Ureter (tissue), 1 donor: ENCODE data around the gene MED7. TPM values are rescaled to one million over a fixed set of nuclear protein-coding genes. Genes with fewer than 3 reads are reported as not detected.

ENCODE experiments used
- DNase-seq: peaks from one replicate; pipeline ENCODE4 v3.0.0-alpha.2; 2020; ENCODE audit warnings: low spot score
- total RNA-seq: library from RNA; stranded (reverse); gene quantifications from one replicate; pipeline ENCODE4 v1.2.4, GENCODE V29; 2023
- donor health status: DM: yes; HTN: yes; CAD: no.

The MED7 gene
- total RNA-seq, 1 donor from 2014 or later = 15.8 TPM

DNA sequence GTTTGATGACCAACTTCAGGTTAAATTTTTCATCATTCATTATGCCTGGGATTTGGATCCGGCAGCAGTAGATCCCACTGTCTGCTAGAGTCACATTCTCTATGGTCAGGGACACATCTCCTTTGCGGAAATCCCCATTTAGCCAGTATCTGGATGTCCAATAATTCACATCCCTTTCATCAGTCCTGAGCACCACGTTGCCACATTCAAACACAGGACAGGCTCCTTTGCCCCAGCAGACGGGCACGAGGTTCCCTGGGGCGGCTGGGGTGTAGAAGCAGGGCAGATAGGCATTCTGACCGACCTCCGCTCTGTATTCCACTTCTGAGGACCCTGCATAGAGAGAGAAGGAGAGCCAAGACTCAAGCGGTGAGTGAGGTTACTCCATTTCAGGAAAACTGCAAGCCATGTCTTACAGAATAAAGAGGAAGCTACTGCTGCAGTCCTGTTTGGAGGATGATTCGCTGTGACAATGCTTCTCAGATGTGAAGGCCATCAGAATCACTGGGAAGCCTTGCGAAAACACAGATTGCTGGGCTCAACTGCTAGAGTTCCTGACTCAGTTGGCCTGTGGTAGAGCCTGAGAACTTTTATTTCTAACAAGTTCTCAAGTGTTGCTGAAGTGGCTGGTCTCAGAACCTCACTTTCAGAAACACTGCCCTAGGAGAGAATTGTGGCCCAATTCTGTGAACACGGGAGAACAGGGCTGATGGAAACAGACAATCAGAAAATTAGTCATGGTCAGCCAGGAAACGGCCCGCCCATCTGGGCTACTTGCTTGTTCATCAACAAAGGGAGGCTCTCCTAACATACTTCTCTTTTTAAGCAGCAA, 35.8 kb downstream of the MED7 start:
- no peak for DNase-seq

DNA sequence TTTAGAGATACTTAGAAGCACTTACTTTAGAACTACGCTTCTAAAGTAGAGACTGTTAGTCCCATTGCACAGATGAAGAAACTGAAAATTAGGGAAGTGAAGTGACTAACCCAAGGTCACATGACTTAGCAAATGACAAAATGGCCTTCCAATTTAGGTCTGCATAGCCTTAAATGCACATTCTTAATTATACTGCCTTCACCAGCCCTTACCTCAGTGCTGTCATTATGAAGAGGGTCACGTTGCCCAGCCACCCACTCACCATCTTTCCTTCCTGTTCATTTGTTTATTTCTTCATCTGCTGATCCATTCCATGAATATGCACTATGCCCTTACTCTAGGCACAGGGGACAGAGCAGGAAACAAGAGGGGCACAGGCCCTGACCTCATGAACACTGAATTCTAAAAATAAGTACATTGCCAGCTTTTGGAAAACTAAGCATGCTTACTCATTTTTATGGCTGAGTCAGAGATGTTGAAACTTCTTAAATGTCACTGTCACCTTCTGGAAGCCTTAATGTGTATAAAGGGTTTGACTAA, 42.5 kb downstream of the MED7 start:
- no peak for DNase-seq

DNA sequence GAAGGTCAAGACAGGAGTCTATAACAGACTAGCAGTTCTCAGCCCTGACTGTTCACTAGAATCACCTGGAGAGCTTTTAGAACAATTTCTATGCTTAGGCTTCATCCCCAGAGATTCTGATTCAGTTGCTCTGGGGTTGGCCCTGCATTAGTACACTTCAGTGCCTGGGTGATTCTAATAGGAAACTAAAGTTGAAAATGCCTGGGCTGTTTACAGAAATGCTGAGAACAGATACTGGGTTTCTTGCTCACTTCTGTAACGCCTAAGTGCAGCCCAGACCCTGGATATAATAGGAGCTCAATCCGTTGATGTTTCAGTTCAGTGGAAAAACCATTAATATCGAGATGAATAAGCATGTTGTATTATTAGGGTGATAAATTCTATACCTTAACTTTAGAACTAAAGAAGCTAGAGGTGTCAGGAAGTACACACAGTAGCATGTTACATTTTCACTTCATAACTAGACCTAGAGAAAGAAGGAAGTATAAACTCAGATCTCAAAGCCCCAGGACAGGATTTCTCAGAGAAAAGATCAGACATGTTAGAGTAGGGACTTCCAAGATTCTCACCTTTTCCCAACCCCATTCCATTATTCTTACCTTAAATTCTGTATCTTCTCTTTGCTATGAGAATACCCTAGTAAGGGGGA, 54.2 kb downstream of the MED7 start:
- DNase-seq = no peak

Other genes starting within 250 kb of the MED7 start
- 1.2 TPM for gene TIMD4, start 179.6 kb downstream of the MED7 start, total RNA-seq
- gene HAVCR1, start 83.7 kb downstream of the MED7 start, total RNA-seq = 0.44 TPM
- gene HAVCR2, start 33.8 kb downstream of the MED7 start, total RNA-seq = 5.6 TPM
- not detected for gene GARIN3, start 23.4 kb upstream of the MED7 start, total RNA-seq
- 4.7 TPM for gene ITK, start 38.0 kb upstream of the MED7 start, total RNA-seq
- gene CYFIP2, start 123.3 kb upstream of the MED7 start, total RNA-seq = 45.3 TPM